GM18951 (cell line): ENCODE results near the gene CIDEC.

Experiments used
- POLR2A ChIP-seq: IDR thresholded peaks from 4 replicates; pipeline ENCODE4 v1.6.1; 2011; ENCODE audit warnings: mild to moderate bottlenecking; ENCODE audit not compliant: insufficient read length, insufficient read depth; ENCODE audit errors: extremely low read depth
- in situ Hi-C: fragments of 300-500 bp; cut with MboI; formaldehyde crosslinking; loops from one replicate; pipeline ENCODE4 v1.12.0; 2022; ENCODE audit warnings: low sequenced_read_pairs, mixed read lengths, inconsistent platforms; ENCODE audit not compliant: unreplicated experiment

CIDEC gene, protein sequence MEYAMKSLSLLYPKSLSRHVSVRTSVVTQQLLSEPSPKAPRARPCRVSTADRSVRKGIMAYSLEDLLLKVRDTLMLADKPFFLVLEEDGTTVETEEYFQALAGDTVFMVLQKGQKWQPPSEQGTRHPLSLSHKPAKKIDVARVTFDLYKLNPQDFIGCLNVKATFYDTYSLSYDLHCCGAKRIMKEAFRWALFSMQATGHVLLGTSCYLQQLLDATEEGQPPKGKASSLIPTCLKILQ

GRCh38 chr3:9879830-9880549 lies at the start of gene CIDEC:
TSS of gene CIDEC (minus strand) at chr3:9880253. CDS start at chr3:9878486, 1,767 bp downstream.
- in situ Hi-C loops: no loop called here
- TF ChIP-seq POLR2A: no peak

DNA sequence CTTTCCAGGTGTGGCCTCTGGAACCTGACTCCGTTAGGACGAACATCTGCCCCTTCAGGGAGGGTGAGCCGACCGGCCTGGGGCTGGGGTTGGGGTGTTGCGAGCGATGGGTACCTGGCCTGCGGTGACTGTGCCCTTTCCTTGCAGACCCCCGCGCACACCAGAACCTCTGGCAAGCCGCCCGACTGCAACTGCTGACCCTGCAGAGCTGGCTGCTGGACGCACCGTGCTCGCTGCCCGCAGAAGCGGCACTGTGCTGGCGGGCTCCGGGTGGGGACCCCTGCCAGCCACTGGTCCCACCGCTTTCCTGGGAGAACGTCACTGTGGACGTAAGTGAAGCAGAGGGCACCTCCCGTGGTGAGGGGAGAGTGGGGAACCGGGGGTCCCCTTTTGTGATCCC lies 48.1 kb upstream of the CIDEC start:
- in situ Hi-C loops: no loop called here
- no peak for TF ChIP-seq POLR2A

DNA sequence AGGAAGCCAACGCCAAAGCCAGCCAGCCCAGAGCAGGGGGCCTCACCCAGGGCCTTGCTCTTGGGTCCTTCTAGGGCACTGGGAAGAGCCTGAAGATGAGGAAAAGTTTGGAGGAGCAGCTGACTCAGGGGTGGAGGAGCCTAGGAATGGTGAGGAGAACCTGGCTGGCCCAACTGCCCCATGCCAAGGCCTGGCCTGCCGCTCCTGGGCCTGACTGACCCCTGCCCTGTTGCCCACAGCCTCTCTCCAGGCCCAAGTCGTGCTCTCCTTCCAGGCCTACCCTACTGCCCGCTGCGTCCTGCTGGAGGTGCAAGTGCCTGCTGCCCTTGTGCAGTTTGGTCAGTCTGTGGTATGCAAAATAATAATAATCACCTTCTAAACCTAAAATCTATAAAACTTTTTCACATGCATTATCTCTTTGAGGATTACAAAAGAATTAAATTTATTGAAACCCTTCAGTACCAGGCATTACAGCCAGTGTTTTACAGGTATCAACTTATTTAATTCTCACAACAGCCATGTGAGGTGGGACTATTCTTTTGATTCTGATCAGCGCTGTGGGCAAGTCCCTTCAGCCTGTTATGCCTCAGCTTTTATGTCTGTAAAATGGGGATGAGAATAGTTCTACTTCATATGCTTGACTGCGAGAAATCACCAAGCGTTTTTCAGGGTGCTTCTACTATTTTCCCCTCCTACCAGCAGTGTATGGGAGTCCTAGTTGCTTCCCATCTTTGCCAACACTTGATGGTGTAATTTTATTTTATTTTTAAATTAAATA lies 38.4 kb upstream of the CIDEC start:
- no peak for TF ChIP-seq POLR2A
- in situ Hi-C loops: no loop called here

DNA sequence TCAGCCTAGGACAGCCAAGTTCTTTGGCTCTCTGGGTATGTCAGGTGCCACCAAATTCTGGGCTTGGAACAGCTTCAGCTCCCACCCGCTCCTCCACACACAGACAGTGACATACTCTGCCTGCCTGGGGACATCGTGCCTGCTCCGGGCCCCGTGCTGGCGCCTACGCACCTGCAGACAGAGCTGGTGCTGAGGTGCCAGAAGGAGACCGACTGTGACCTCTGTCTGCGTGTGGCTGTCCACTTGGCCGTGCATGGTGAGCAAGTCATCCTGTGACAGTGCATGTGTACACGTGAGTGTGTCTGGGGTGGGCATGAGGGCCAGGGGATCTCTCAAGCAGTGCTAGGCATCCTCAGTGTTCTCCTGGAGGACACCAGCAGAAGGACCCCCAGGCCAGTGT lies 37.8 kb upstream of the CIDEC start:
- in situ Hi-C loops: no loop called here
- no peak for TF ChIP-seq POLR2A

DNA sequence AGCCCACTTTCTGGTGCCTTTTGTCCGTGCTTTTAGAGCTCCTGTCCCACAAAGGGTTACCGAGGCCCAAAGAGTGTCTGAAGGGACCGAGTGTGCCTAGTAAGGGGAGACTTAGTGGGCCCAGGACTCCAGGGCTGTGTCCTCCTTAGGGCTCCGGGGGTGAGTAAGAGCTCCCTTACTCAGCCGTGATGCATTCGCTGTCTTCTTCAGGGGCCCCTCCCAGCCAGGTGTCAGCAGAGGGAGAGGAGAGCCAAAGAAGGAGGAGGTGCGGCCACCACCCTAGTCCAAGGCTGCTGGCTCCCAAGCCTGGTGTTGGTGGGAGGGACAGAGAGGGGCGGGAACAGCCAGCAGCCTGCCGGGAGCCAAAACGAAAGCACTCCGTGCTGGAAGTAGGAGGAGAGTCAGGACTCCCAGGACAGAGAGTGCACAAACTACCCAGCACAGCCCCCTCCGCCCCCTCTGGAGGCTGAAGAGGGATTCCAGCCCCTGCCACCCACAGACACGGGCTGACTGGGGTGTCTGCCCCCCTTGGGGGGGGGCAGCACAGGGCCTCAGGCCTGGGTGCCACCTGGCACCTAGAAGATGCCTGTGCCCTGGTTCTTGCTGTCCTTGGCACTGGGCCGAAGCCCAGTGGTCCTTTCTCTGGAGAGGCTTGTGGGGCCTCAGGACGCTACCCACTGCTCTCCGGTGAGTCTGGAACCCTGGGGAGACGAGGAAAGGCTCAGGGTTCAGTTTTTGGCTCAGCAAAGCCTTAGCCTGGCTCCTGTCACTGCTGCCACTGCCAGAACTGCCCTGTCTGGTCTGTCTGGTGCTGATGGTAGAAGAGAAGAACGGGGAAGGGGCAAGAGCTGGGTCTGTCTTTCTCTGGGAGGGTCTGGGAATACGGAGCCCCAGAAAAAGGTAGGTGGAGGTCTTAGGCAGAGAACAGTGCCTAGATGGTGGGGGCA lies 37.0 kb upstream of the CIDEC start, which contains the start of gene IL17RC:
Gene IL17RC (plus strand): TSS at position 365 of the 947 bp plus-strand sequence. CDS start 218 bp downstream, at position 583.
- in situ Hi-C loops: no loop called here
- no peak for TF ChIP-seq POLR2A

GRCh38 chr3:9916346-9916733 lies 36.3 kb upstream of the CIDEC start:
- TF ChIP-seq POLR2A: no peak
- in situ Hi-C loops: no loop called here

GRCh38 chr3:9915254-9916141 lies 35.4 kb upstream of the CIDEC start:
- TF ChIP-seq POLR2A: peak; percentile 20
- in situ Hi-C loops: no loop called here

DNA sequence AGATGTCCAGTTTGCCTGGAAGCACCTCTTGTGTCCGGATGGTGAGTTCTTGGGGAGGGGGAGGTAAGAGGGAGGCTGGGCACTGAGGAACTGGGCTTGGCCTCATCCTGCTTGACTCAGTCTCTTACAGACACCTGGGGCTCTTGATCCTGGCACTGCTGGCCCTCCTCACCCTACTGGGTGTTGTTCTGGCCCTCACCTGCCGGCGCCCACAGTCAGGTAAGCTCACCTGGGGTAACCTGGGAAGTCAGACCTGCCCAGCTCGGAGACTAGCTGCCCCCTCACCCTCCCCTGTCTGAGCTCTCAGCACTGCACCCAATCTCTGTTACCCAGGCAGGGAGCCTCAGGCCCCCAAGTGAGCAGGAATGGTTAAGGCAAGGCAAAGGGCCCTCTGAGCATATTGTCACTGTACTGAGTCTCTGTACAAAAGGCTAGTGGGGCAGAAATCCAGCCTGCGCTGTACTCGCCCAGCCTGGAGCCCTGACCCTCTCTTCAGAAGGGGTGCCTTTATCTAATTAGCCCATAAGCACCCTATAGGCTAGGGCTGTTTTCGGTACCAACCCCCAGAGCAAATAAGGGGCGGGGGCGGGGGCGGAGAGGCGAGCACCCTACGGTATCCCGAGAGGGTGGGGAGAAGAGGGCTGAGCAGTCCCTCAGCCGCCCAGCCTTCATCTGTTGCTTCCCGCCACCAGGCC lies 34.7 kb upstream of the CIDEC start:
- in situ Hi-C loops: no loop called here
- no peak for TF ChIP-seq POLR2A

DNA sequence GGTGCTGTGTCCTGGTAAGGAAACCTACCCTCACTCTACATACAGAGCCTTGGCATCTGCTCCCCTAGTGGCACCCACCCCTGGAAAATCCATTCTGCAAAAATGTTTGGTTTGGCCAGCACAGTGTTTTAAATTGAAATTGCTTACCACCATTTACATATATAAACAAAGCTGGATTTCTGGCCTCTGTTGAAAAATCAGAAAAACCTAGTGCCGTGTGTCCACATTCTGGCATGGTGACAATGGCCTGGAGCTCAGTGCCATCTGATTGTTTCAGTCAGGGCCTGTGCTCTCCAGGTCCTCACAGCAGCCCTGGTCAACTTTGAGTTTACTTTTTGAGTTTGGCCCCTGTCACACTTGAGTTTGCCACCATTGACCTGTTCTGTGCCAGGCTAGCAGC lies 34.0 kb upstream of the CIDEC start:
- TF ChIP-seq POLR2A: no peak
- in situ Hi-C loops: no loop called here

- in situ Hi-C loops: no loop called here
- no peak for TF ChIP-seq POLR2A
Measured at GRCh38 chr3:9913601-9914000, 33.5 kb upstream of the CIDEC start.

DNA sequence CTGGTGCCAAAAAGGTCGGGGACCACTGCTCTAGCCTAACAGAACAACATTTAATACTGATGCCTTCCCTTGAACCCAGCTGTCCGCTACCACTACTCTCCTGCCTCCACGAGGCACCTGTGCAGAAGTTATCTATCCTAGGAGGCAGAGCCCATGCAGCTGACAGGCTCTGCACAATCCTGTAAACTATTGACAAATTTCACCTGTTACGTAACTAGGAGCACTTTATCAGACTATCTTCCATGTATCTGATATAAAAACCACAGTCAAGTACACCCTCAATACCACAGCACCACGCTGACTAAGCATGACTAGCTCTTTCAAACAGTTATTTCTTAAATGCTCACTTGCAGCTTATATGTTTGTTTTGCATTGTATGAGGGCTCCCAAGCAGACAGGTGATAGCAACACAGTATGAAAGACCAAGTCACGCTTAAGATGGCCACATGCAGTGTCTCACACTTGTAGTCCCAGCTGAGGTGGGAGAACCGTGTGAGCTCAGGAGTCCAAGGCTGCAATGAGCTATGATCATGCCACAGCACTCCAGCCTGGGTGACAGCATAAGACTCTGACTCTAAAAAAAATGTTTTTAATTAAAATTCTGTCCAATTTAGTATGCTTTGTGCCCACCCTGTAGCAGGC lies 32.4 kb upstream of the CIDEC start:
- TF ChIP-seq POLR2A: no peak
- in situ Hi-C loops: no loop called here

- no peak for TF ChIP-seq POLR2A
- in situ Hi-C loops: no loop called here
Measured at GRCh38 chr3:9911863-9912262, 31.8 kb upstream of the CIDEC start.
